SKM-1 (cell line): ENCODE results near the gene POC1A.
"Not testable (repeated sequence)": the region's sequence is repeated elsewhere in the genome, so short reads cannot be mapped to it uniquely, and the experiment has no call there.

Experiments used
- DNase-seq: peaks from one replicate; lab custom pipeline; 2025; ENCODE audit not compliant: unreplicated experiment; lab: John Stamatoyannopoulos, UW

Gene POC1A

GRCh38 chr3:52184690-52185089 is 30.5 kb upstream of the POC1A start:
- DNase-seq = no peak

GRCh38 chr3:52183786-52184445 is 29.7 kb upstream of the POC1A start:
- DNase-seq = no peak

GRCh38 chr3:52182691-52183090 is 28.5 kb upstream of the POC1A start:
- DNase-seq = no peak

- DNase-seq = peak; percentile 62
Measured at GRCh38 chr3:52182196-52182595, 28.0 kb upstream of the POC1A start.

- DNase-seq = no peak
Measured at GRCh38 chr3:52181543-52181942, 27.3 kb upstream of the POC1A start.

- DNase-seq = no peak
Measured at GRCh38 chr3:52178537-52178936, 24.3 kb upstream of the POC1A start.

- DNase-seq = not testable (repeated sequence)
Measured at GRCh38 chr3:52178126-52178525, 23.9 kb upstream of the POC1A start.

- no peak for DNase-seq
Measured at GRCh38 chr3:52177701-52178042, 23.4 kb upstream of the POC1A start.

- DNase-seq = no peak
Measured at GRCh38 chr3:52176951-52177700, 22.9 kb upstream of the POC1A start.

GRCh38 chr3:52176180-52176752 is 22.0 kb upstream of the POC1A start:
- no peak for DNase-seq

GRCh38 chr3:52175416-52176179 is 21.4 kb upstream of the POC1A start:
- no peak for DNase-seq

- peak; percentile 17 for DNase-seq
Measured at GRCh38 chr3:52174896-52175295, 20.7 kb upstream of the POC1A start.

GRCh38 chr3:52173101-52173500 is 18.9 kb upstream of the POC1A start:
- DNase-seq = no peak

- DNase-seq = no peak
Measured at GRCh38 chr3:52172262-52172757, 18.1 kb upstream of the POC1A start.

GRCh38 chr3:52171514-52172261 is 17.5 kb upstream of the POC1A start:
- DNase-seq = no peak

GRCh38 chr3:52170217-52170616 is 16.0 kb upstream of the POC1A start:
- DNase-seq = not testable (repeated sequence)

GRCh38 chr3:52167240-52167639 is 13.0 kb upstream of the POC1A start:
- no peak for DNase-seq

GRCh38 chr3:52162250-52162872 is 8.1 kb upstream of the POC1A start:
- no peak for DNase-seq

GRCh38 chr3:52159503-52159902 is 5.3 kb upstream of the POC1A start:
- DNase-seq = no peak

GRCh38 chr3:52155912-52156311 is 1.7 kb upstream of the POC1A start:
- DNase-seq = no peak
